Measurements from ENCODE around the gene AOC3.
A peak's percentile ranks its signal among the peaks of the same experiment; 100 is the strongest.

- peak; percentile 66 for TF ChIP-seq CTCF (conservative IDR thresholded peaks at IDR 0.05; ENCODE audit: low read depth, low read length)
- TF ChIP-seq EZH2 (IDR thresholded peaks at IDR 0.05; ENCODE audit: borderline replicate concordance, low read depth, low read length, poor library complexity, severe bottlenecking): no peak
Observed at GRCh38 chr17:42843358-42843934, 7.6 kb upstream of the AOC3 start.
